Effector memory CD4-positive, alpha-beta T cell (primary cell): Measurements from ENCODE around the gene AKAP8.

ENCODE experiments used
- DNase-seq, 3 donors: peaks; one replicate each; pipeline ENCODE4 v3.0.0-alpha.2; 2020
- H3K27ac ChIP-seq: 2 replicates; pipeline ENCODE4 v1.7.0; 2013; ENCODE audit warnings: mild to moderate bottlenecking, low read length, moderate library complexity; ENCODE audit not compliant: insufficient read depth, poor library complexity, severe bottlenecking
- H3K27me3 ChIP-seq: replicated peaks from 2 replicates; pipeline ENCODE4 v1.7.0; 2013; ENCODE audit warnings: mild to moderate bottlenecking, low read length; ENCODE audit not compliant: insufficient read depth, control insufficient read depth, poor library complexity, severe bottlenecking
- H3K36me3 ChIP-seq: 2 replicates; pipeline ENCODE4 v1.7.0; 2013; ENCODE audit warnings: mild to moderate bottlenecking, low read length, moderate library complexity; ENCODE audit not compliant: control insufficient read depth, insufficient read depth
- H3K4me1 ChIP-seq: 2 replicates; pipeline ENCODE4 v1.7.0; 2013; ENCODE audit warnings: low read length, mild to moderate bottlenecking; ENCODE audit not compliant: control insufficient read depth, insufficient read depth, poor library complexity, severe bottlenecking
- H3K4me3 ChIP-seq: 2 replicates; pipeline ENCODE4 v1.7.0; 2013; ENCODE audit warnings: low read length, low read depth, mild to moderate bottlenecking; ENCODE audit not compliant: insufficient read depth, poor library complexity, severe bottlenecking
- H3K9me3 ChIP-seq: 2 replicates; pipeline ENCODE4 v1.7.0; 2013; ENCODE audit warnings: mild to moderate bottlenecking, low read length, moderate library complexity; ENCODE audit not compliant: control insufficient read depth

The AKAP8 gene

GRCh38 chr19:15307169-15307568, 72.4 kb downstream of the AKAP8 start:
- Histone ChIP-seq H3K27me3 (no peaks in the 10 kb centered on the region), H3K9me3 (no peaks in the 10 kb centered on the region), H3K36me3 (no peaks in the 10 kb centered on the region), H3K4me1 (peaks cover 40% of the 10 kb centered on the region), H3K4me3 (no peak overlapping the region), H3K27ac (no peak overlapping the region)
- no peak for DNase-seq

- H3K4me1 ChIP-seq = peaks cover 45% of the 10 kb centered on the region
- H3K27ac ChIP-seq = no peak overlapping the region
- no peaks in the 10 kb centered on the region for H3K27me3 ChIP-seq
- no peaks in the 10 kb centered on the region for H3K36me3 ChIP-seq
- no peak for DNase-seq
- no peaks in the 10 kb centered on the region for H3K9me3 ChIP-seq
- no peak overlapping the region for H3K4me3 ChIP-seq
These were observed 73.8 kb downstream of the AKAP8 start for GRCh38 chr19:15305582-15306334.

DNA sequence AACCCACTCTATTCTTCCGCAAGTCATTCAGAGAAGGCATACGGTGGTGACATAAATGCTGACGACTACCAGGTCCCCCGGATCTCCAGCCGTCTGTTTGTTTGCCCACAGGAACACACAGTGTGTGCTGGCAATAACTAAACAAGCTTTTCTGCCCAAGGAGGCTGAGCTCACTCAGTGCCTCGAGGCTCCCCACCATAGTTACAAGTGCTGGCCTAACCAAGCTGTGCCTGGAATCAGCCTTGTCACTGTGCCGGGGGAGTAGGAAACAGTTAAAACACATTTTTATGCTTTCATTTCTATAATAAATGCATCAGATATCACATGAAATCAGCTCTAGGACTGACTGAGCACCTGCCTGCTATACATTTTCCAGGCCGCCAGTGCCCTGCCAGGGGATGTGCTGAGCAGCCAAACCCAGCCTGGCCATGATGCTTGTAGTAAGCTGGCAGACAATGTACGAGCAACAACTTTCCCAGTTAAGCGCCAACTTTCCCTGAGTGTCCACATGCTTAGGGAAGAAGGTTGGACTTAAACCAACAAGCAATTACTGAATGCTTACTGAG, 75.4 kb downstream of the AKAP8 start:
- H3K27ac ChIP-seq = no peak overlapping the region
- no peak for DNase-seq
- H3K4me1 ChIP-seq = peaks cover 43% of the 10 kb centered on the region

More for the DNA sequence above, 75.4 kb downstream of the AKAP8 start:
- H3K4me3 ChIP-seq = peak overlapping the region; percentile 7
- no peaks in the 10 kb centered on the region for H3K9me3 ChIP-seq
- H3K27me3 ChIP-seq = no peaks in the 10 kb centered on the region
- no peaks in the 10 kb centered on the region for H3K36me3 ChIP-seq
